ENCODE measurements around the gene SERPINA3.
"Not testable (repeated sequence)": the region's sequence is repeated elsewhere in the genome, so short reads cannot be mapped to it uniquely, and the experiment has no call there.

SERPINA3 gene

DNA sequence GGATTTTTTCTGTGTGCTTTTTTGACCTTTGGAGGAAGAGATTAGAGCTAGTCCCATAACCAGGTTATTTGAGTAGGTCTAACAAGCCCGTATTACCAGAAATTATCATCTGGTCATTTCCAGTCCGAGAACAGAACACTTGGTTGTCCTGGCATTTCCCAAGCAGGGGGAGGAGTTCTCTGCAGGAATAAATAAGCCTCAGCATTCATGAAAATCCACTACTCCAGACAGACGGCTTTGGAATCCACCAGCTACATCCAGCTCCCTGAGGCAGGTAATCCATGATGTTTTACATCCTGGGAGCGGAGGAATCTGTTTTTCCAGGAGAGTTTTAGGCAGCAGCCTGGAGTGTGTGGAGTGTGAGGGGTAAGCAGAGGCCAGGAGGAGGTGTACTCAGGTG, at the start of gene SERPINA3:
Gene SERPINA3 (plus strand): TSS at position 218 of the 400 bp plus-strand sequence. CDS start 2,051 bp downstream, outside the sequence.
- no peak for DNase-seq

DNA sequence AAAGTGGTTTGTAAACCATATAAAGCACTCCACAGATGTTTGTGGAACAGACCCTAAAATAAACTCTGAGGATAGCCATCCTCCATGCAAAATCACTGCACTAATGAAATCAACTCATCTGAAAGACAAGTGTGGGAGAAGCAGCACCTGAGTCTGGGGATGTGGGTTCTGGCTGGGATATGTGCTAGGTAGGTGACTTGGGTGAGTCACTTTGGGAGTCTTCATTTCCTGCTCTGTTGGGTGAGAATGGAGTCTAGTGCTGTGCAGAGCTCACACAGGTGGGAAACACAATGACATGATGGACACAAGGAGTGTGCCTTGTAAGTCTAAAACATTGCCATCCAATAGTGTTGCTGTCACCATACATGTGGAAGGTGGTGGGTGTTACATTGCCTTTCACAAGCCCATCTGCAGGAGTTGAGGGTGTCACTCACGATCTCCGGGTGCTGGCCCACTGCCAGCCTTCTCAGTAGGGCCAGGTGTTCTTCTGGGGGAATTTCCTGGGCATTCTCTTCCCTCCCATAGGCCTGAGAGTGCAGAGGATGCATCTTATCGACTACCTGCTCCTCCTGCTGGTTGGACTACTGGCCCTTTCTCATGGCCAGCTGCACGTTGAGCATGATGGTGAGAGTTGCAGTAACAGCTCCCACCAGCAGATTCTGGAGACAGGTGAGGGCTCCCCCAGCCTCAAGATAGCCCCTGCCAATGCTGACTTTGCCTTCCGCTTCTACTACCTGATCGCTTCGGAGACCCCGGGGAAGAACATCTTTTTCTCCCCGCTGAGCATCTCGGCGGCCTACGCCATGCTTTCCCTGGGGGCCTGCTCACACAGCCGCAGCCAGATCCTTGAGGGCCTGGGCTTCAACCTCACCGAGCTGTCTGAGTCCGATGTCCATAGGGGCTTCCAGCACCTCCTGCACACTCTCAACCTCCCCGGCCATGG, 49.0 kb upstream of the SERPINA3 start:
- no peak for DNase-seq

DNA sequence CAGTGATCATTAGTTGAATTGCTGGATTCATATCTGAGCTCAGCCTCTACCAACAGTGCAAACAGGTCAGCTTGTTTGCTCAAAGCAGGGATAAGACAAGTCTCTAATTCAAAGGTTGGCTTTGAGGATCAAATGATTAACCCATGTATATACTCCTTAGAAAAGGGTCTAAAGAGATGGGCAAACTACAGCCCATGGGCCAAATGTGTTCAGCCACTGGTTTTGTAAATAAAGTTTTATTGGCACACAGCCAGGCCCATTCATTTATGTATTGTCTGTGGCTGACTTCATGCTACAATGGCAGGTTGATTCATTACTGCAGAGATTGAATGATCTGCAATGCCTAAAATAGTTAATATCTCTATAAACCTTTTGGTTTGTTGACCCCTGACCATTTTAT, 47.8 kb upstream of the SERPINA3 start:
- DNase-seq: no peak

DNA sequence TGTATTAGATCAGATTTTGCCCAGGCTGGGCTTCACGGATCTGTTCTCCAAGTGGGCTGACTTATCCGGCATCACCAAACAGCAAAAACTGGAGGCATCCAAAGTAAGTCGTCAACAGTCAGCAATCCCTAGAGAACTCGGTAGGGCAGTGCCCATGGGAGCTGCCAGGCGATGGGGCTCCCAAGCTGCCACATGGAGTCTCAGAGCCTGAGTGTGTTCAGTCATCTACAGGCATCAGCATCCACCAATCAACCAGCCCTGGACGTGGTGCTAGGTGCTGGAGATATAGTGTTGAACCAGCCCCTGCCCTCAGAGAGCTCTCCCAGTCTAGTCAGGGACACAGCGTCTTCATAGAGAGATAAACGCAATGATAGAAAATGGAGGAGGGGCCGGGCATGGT, 44.0 kb upstream of the SERPINA3 start:
- DNase-seq: no peak

DNA sequence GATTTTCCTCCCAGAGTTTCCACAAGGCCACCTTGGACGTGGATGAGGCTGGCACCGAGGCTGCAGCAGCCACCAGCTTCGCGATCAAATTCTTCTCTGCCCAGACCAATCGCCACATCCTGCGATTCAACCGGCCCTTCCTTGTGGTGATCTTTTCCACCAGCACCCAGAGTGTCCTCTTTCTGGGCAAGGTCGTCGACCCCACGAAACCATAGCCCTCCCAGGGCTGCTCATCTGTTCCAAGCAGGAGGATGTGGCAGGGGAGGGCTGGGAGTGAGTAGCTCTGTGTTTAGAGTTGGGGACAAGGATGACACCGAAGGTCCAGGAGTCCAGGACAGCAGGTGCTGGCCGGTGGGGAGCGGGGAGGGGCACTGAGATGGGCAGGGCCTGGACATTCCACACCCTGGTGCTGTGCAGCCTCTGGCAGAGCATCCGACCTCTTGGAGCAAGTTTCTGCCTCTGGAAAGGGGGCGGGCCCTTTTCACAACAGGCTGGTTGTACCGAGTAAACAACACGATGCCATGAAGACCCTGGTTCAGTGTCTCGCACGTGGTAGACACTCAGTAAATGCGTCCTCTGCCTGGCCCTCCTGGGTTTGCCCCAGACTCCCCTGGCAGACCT, 42.7 kb upstream of the SERPINA3 start:
- no peak for DNase-seq

DNA sequence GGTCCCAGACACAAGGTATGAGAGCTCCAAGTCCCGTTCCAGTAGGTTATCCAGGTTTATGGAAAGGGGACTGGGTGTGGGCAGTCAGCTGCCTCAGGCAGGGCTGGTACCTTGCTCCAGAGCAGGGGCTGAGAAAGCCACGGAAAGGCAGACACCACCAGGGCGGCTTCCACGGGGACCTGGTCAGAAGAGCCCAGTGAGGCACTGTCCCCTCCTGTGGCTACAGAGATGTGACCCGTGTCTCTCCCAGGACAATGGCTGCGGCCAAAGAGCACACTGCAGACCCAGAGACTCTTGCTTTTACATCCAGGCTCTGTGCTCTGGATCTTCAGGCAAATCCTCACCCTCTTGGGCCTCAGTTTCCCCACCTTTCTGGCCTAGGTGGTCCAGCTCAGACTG, 42.2 kb upstream of the SERPINA3 start:
- DNase-seq: no peak

DNA sequence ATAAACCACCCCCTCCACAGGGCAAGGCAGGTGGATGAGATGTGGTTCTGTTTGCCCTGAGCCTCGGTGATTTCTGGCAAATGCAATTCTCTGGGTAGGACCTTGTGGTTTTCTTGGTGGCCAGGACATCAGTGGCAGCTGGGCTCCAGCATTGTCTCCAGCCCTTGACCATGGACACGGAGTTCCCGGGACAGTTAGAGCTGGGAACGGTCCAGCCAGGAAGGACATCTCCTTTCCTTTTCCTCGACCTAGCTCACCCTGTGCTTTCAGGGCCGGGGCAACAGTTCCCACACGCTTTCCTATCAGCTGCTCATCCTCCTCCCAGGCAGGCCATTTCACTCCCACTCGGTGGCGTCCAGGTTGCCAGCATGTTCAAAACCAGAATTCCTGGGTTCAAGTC, 41.8 kb upstream of the SERPINA3 start:
- DNase-seq: no peak

DNA sequence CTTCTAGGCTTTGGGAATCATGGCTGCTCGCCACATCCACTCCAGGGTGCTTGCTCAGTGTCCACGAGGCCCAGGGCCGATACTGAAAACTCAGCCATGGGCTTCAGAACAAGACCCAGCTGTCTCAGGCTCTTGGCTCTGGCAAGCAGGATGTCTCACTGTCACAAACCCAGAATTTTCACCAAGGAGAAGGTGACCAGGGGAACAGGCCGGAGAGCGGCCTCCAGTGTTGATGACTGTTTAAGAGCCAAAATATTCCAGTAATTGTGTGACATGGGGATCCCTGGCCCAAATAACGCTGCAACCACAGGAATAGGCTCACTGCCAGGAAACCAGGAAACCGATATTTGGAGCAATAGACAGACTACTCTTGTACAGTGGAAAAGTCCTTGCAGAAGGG, 40.8 kb upstream of the SERPINA3 start:
- no peak for DNase-seq

DNA sequence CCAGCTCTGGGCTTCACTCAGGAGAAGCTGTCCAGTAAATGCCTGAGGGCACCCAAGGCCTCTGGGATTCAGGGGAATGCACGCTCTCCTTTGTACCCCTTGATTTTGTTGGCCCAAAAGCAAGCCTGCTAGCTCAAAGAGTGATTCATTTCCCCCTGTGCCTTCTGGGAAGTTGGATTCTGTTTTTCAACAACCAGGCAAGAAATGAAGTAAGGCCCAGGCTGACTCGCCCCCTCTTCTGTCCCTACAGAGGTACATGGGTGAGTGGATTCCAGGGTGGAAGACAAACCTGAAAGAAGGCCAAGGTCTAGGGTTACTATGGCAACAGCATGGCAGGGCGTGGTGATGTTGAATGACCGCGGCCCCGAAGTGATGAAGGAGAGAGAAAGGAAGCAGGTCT, 40.2 kb upstream of the SERPINA3 start:
- DNase-seq: no peak

DNA sequence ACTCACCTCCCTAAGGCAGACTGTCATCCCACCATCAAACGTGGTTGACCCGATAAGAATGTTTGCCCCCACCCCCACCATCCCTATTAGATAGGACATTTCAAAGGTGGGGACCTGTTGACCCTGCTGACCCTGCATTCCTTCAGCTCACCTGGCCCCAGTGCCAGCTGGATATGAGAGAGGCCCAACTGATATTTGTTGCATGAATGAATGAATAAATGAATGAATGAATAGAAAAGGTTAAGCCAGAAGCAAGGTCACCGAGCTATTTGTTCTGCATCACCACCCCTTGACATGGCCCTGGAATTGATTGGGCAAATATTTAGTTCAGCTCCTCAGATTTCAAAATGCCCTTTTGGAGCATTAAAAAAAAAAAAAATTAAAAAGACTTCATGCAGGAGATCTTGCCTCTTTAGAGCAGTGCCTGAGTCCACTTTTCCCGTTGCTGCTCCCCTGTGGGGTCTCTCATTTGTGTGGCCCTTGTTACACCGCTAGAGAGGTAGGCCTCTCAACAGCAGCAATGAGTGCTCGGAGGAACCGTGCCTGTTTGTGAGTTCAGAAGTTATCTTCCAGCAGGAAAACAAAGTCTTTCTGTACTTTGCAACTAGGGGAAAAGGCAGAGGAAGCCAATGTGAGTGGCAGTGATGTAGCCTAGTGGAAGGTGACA, 39.4 kb upstream of the SERPINA3 start:
- DNase-seq: no peak

DNA sequence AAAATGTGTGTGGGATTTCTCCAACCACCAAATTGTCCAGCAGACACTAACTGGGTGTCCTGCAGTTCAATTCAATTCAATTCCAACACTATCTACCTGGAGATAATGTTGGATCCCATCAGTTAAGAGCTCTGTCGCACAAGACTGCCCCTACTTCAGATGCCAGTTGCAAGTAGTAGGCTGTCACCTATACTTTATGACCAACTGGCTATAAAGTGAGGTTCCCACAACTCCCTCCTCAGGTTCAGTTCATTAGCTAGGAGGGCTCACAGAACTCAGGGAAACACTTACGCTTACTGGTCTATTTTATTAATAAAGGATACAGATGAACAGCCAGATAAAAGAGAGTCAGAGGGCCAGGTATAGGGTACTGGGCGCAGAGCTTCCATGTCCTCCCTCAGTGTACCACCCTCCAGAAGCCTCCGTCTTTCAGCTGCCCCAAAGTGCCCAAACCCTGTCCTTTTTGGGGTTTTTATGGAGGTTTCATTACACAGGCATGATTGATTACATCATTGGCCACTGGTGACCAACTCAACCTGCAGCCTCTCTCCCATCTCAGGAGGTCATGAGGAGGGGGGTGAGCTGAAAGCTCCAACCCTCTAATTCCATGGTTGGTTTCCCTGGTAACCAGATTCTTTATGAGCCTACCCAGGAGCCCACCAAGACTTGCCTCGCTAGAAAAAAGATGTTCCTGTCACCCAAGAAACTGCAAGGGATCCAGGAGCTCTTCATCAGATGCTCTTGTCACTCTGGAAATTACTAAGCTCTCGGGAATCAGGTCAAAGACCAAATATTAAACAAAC, 38.5 kb upstream of the SERPINA3 start:
- no peak for DNase-seq

DNA sequence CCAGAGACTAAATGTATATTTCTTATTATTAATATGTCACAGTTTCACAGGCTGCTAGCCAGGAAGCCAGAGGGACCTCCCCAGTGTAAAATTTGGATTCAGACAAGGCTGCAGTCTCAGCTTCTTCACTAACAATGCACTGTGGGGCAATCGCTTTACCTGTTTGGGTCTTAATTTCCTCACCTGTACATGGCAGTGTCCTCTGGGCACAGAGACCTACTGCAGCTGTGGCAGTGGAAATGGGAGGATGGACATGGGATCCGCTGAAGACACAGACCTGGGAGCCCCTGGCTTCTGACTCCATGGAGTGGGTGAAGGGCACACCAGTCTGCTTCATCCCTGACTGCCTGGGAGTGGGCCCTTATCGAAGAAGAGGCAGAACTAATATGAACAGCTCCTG, 37.9 kb upstream of the SERPINA3 start:
- no peak for DNase-seq

DNA sequence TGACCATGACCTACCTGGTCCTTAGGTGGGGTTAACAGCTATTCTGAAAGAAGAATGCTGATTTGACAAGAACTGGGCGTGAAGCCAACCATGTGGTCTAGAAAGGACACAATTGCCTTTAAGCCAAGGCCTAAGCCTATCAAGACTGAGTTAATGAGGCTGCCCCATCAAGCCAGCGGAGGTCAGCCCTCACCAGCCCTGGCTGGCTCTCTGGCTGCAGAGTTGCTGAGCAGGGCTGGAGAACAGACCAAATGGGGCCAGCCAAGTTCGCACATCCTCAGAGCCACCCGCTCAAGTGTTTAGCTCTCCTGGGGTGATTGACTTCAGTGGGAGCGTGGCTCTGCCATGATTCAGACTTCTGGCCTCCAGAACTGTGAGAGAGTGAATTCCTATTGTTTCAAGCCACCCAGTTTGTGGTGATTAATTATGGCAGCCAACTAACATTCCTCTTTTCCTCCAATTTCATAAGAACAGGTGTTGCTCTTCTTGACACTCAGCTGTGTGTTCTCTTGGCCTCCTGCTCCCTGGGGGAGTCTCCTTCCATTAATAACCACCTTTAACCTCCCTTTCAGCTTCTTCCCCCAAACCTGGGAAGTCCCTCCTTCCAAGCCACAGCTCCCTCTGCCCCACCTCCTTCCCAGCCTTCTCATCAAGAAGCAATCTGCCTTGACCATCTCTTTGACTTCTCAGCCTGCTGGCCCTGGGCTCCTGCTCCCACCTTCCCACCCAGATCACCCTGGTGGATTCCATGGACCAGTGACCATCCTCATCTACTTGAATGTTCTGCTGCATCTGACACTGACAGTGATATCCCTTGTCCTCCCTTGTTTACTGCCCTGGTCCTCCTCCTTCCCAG, 36.2 kb upstream of the SERPINA3 start:
- no peak for DNase-seq

DNA sequence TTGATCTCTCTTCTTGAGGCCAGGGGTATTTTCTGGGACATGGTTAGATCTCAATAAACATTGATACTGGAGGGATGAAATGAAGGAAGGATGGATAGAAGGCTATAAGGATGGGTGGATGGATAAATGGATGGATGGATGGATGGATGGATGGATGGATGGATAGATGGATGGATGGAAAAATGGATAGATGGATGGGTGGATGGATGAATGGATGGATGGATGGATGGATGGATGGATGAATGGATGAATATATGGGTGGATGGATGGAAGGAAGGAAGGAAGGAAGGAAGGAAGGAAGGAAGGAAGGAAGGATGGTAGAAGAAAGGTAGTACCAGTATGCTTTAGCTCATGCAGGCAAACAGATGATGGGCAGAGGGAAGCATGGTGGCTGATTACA, 34.7 kb upstream of the SERPINA3 start:
- not testable (repeated sequence) for DNase-seq

DNA sequence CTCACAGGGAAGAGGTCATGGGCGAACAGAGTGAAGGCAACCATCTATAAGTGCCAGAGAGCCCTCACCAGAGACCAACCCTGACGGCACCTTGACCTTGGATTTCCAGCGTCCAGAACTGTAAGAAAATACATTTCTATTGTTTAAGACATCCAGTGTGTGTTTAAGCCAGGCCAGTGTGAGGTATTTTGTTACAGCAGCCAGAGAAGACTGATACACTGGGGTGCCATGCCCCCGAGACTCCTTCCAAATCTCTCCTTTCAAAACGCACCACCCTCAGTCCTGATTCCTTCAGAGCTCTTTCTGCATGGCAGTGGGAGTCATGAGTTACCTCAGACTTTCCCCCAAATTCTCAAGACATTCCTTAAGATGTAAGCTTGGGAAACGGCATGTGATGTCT, 33.5 kb upstream of the SERPINA3 start:
- no peak for DNase-seq

DNA sequence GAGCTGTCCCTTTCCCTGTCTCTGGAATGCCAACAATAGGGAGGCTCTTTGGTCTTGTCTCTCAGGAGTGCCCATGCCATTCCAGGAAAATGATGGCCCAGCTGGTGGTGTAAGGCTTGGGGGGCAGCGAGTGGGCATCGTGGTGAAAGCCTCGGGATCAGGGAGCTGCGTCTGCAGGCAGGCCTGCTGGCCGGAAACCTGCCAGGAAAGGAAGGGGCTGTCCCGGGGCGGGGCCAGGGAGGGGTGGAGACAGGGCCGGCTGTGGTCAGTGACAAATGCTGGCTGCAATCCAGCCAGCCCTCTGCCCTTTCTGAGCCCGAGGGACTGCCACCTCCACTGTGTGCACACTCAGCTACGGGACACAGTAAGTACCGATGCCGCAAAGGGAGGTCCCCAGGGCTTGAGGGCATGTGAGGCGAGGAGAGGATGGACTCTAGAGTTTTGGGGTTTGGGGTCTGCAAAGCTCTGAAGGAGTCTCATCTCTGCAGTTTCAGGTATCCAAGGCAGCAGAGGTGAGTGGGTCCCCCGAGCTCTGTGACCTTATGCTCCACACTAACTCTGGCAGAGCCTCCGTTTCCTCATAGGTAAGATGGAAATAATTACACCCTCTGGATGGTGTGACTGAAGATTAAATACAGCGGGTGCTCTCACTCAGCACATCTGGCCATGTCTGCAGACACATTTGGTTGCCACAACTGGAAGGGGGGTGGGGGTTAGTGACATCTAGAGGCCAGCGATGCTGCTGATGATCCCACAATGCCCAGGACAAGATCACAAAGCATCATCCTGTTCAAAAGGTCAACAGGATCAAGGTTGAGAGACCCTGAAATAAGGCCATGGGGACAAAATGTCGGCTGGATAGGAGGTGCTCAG, 30.8 kb upstream of the SERPINA3 start, which contains the start of gene SERPINA5:
Gene SERPINA5 (plus strand): TSS at position 300 of the 873 bp plus-strand sequence. CDS start 5,937 bp downstream, outside the sequence.
- DNase-seq: no peak

DNA sequence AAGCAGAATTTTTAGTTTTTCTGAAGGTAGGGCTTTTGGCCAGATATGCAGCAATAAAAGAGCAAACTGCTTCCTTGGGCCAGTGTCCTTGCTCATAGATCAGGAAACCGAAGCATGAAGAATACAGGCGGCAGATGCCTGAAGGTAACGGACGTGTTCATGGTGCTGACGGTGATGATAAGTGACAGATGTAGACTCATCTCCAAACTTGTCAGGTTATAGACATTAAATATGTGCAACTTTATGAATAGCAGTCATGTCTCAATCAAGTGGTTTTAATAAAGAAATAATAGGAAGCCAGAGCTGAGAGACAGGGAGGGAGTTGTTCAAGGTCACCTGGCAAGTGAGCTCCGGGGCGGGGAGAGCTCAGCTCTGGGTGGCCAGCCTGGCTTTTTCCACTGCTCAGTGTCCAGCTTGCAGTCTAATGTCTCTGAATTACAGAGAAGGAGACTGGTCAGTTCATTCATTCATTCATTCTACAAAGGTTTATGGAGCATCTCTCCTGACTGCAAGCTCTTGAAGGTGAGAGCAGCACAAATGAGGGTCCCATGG, 29.9 kb upstream of the SERPINA3 start:
- DNase-seq: no peak

DNA sequence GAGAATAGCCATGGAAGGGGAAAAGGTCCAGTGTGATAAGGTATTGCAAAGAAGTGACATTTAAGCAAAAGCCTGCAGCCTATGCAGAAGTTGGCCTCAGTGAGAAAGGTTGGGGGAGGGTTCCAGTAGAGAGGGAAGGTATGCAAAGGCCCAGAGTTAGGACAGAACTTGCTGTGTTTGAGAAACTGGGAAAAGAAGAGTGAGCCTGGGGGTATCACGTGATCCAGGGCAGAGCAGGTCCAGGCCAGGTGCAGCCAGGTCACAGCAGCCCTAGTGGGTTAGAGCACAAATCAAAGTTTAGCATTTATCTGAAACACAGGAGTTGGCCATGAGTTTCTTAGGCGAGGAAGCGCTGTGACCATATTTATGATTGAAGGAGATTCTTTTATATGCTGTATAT, 29.3 kb upstream of the SERPINA3 start:
- DNase-seq: no peak

DNA sequence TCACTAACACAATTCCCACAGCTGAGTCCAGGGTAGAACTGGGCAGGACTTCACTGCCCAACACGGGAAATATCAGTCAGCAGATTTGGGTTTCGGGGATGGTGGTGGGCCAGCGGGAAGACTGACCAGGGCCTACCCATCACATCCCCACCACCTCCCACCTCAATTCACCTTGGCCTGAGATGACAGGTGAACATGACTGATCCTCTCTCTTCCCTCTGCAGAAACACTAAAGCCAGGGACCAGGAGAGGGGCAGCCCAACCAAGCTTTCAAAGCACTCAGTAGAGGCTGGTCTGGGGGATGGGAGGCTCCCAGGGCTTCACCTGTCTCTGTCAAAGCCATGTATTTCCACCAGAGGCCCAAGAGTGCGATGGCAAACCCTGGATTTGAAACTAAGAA, 28.6 kb upstream of the SERPINA3 start:
- DNase-seq: no peak

DNA sequence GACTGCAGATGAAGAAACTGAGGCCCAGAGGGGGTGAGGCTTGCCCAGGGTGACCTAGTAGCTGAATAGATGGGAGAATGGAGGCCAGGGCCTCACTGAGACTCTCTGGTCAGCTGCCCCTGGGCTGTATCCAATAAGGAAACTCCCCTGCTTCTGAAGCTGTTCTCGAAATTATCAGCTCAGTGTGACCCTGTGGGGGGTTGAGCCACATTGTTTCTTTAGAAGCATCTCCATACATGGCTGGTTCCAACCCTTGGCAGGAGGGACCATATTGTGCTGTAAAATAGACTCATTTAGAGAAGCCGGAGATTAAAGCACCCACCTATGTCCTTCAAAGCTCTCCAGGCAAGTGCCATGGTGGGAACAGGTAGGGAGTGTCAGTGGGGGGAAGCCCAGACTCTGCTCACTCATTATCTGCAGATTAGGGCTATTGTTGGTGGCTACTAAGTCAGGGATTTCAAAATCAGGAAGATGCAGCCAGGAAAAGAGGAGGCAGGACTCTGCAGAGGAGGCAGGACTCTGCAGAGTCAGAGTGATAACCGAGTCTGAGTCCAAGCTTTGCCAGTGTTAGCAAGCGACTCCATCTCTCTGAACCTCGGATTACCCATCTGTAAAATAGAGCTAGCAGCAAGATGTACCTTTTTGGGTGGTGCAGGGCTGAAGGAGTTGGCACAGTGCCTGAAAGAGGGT, 27.5 kb upstream of the SERPINA3 start:
- DNase-seq: no peak

All from NCI-H1417 treated with DMSO at 0.1 percent for 48 hours (cell line).